ENCODE results near the gene RTL1.

The RTL1 gene

GRCh38 chr14:100898465-100898864 lies 5.1 kb downstream of the RTL1 start:
- DNase-seq: no peak

GRCh38 chr14:100896369-100897060 lies 7.0 kb downstream of the RTL1 start:
- DNase-seq: no peak

GRCh38 chr14:100895411-100895810 lies 8.1 kb downstream of the RTL1 start:
- no peak for DNase-seq

GRCh38 chr14:100894416-100894815 lies 9.1 kb downstream of the RTL1 start:
- DNase-seq: no peak

- no peak for DNase-seq
Measured at GRCh38 chr14:100893760-100894159, 9.8 kb downstream of the RTL1 start.

GRCh38 chr14:100893228-100893601 lies 10.3 kb downstream of the RTL1 start:
- DNase-seq: no peak

GRCh38 chr14:100892496-100893227 lies 10.9 kb downstream of the RTL1 start:
- DNase-seq: no peak

- DNase-seq: no peak
Measured at GRCh38 chr14:100891501-100892445, 11.7 kb downstream of the RTL1 start.

GRCh38 chr14:100891051-100891450 lies 12.5 kb downstream of the RTL1 start:
- no peak for DNase-seq

- no peak for DNase-seq
Measured at GRCh38 chr14:100890061-100890850, 13.3 kb downstream of the RTL1 start.

- DNase-seq: no peak
Measured at GRCh38 chr14:100889641-100890040, 13.9 kb downstream of the RTL1 start.

GRCh38 chr14:100888789-100889315 lies 14.7 kb downstream of the RTL1 start:
- DNase-seq: no peak

- DNase-seq: no peak
Measured at GRCh38 chr14:100887728-100888335, 15.7 kb downstream of the RTL1 start.

GRCh38 chr14:100885617-100886016 lies 17.9 kb downstream of the RTL1 start:
- DNase-seq: no peak

GRCh38 chr14:100885196-100885595 lies 18.3 kb downstream of the RTL1 start:
- no peak for DNase-seq

- DNase-seq: no peak
Measured at GRCh38 chr14:100884456-100884855, 19.1 kb downstream of the RTL1 start.

- DNase-seq: no peak
Measured at GRCh38 chr14:100883789-100884101, 19.8 kb downstream of the RTL1 start.

GRCh38 chr14:100882991-100883788 lies 20.3 kb downstream of the RTL1 start:
- no peak for DNase-seq

- no peak for DNase-seq
Measured at GRCh38 chr14:100882026-100882967, 21.2 kb downstream of the RTL1 start.
